Tibial artery (tissue), 4 donors: Measurements from ENCODE around the gene VPS13D.

ENCODE experiments used
- DNase-seq, 2 donors: peaks; one replicate each; pipeline ENCODE4 v3.0.0-alpha.2; 2019
- H3K27ac ChIP-seq, 2 donors: fragments of 200-600 bp; sonication (generic) in 1 of 2; 1 replicate in 1 of 2; 2 replicates in 1 of 2; pipeline ENCODE4 v1.5.1; 2018 to 2019; ENCODE audit warnings: mild to moderate bottlenecking in 1 of 2
- H3K27me3 ChIP-seq, 2 donors: fragments of 200-600 bp; sonication (generic) in 1 of 2; one replicate each; pipeline versions ENCODE4 v1.5.1 to v1.6.0; 2016 to 2019
- H3K36me3 ChIP-seq, 3 donors: fragments of 200-600 bp; sonication (generic) in 2 of 3; one replicate each; pipeline ENCODE4 v1.5.1; 2016 to 2019; ENCODE audit warnings: mild to moderate bottlenecking in 2 of 3
- H3K4me1 ChIP-seq, 4 donors: fragments of 200-600 bp; sonication (generic) in 2 of 4; 1 replicate in 3 of 4; 2 replicates in 1 of 4; pipeline ENCODE4 v1.5.1; 2016 to 2019
- H3K4me3 ChIP-seq, 2 donors: fragments of 200-600 bp; sonication (generic) in 1 of 2; 1 replicate in 1 of 2; 2 replicates in 1 of 2; pipeline ENCODE4 v1.5.1; 2018 to 2019; ENCODE audit warnings: mild to moderate bottlenecking in 2 of 2
- H3K9me3 ChIP-seq, 3 donors: fragments of 200-600 bp; sonication (generic) in 1 of 3; one replicate each; pipeline ENCODE4 v1.5.1; 2016 to 2019
- CTCF ChIP-seq, 2 experiments: fragments of 200-600 bp in 1 of 2; fragments of 450-650 bp in 1 of 2; IDR thresholded peaks; one replicate each; pipeline ENCODE4 v1.5.1; 2017 to 2019; ENCODE audit warnings: antibody characterized with exemption in 2 of 2, mild to moderate bottlenecking in 1 of 2, moderate library complexity in 1 of 2
- intact Hi-C: fragments of 100-400 bp; cut with DNase I; formaldehyde crosslinking; loops from one replicate; pipeline ENCODE4 v1.15.0; 2023; ENCODE audit warnings: low total_unique reads

Gene VPS13D

GRCh38 chr1:12204140-12204539 is 25.7 kb upstream of the VPS13D start:
- no peak overlapping the region for H3K4me3 ChIP-seq
- H3K27me3 ChIP-seq = peaks cover 0 to 10% of the 10 kb centered on the region in 2 donors
- no peak for DNase-seq
- H3K4me1 ChIP-seq = peaks cover 0 to 7% (median 0%) of the 10 kb centered on the region in 4 donors
- no peak for TF ChIP-seq CTCF (IDR thresholded peaks at IDR 0.05)
- intact Hi-C loops = loop anchor here (10.0 kb wide), 1 partner anchor 369 kb away; no protein-coding TSS in a partner anchor
- no peak overlapping the region for H3K27ac ChIP-seq
- H3K9me3 ChIP-seq = no peaks in the 10 kb centered on the region
- peaks cover 0 to 17% (median 0%) of the 10 kb centered on the region in 3 donors for H3K36me3 ChIP-seq

- TF ChIP-seq CTCF (IDR thresholded peaks at IDR 0.05) = no peak
- intact Hi-C loops = loop anchor here (10.0 kb wide), 1 partner anchor 370 kb away; no protein-coding TSS in a partner anchor
- H3K27me3 ChIP-seq = peaks cover 0 to 3% of the 10 kb centered on the region in 2 donors
- H3K36me3 ChIP-seq = peaks cover 0 to 17% (median 0%) of the 10 kb centered on the region in 3 donors
- H3K4me3 ChIP-seq = no peak overlapping the region
- no peak for DNase-seq
- H3K27ac ChIP-seq = no peak overlapping the region
- no peaks in the 10 kb centered on the region for H3K9me3 ChIP-seq
- peaks cover 0 to 9% (median 0%) of the 10 kb centered on the region in 4 donors for H3K4me1 ChIP-seq
Observed at GRCh38 chr1:12204754-12205658, 24.8 kb upstream of the VPS13D start.

- H3K27me3 ChIP-seq = peaks cover 0 to 2% of the 10 kb centered on the region in 2 donors
- no peaks in the 10 kb centered on the region for H3K9me3 ChIP-seq
- DNase-seq = no peak
- H3K4me1 ChIP-seq = peaks cover 0 to 9% (median 0%) of the 10 kb centered on the region in 4 donors
- H3K36me3 ChIP-seq = peaks cover 0 to 17% (median 0%) of the 10 kb centered on the region in 3 donors
- no peak overlapping the region for H3K4me3 ChIP-seq
- intact Hi-C loops = loop anchor here (10.0 kb wide), 1 partner anchor 371 kb away; no protein-coding TSS in a partner anchor
- no peak for TF ChIP-seq CTCF (IDR thresholded peaks at IDR 0.05)
- H3K27ac ChIP-seq = no peak overlapping the region
Observed at GRCh38 chr1:12206238-12206637, 23.6 kb upstream of the VPS13D start.

- Histone ChIP-seq H3K36me3 (peaks cover 0 to 11% (median 0%) of the 10 kb centered on the region in 3 donors), H3K4me1 (peaks cover 0 to 9% (median 0%) of the 10 kb centered on the region in 4 donors), H3K27ac (no peak overlapping the region), H3K9me3 (no peaks in the 10 kb centered on the region), H3K27me3 (peaks cover 0 to 4% of the 10 kb centered on the region in 2 donors), H3K4me3 (no peak overlapping the region)
- intact Hi-C loops = loop anchor here (10.0 kb wide), 1 partner anchor 372 kb away; no protein-coding TSS in a partner anchor
- DNase-seq = no peak
- no peak for TF ChIP-seq CTCF (IDR thresholded peaks at IDR 0.05)
Observed at GRCh38 chr1:12206792-12207424, 22.9 kb upstream of the VPS13D start.

- H3K27ac ChIP-seq = no peak overlapping the region
- H3K36me3 ChIP-seq = peaks cover 0 to 6% (median 0%) of the 10 kb centered on the region in 3 donors
- no peak overlapping the region for H3K4me3 ChIP-seq
- intact Hi-C loops = loop anchor here (2.0 to 10.0 kb wide), 2 partner anchors 83 to 373 kb away; no protein-coding TSS in a partner anchor
- no peak for TF ChIP-seq CTCF (IDR thresholded peaks at IDR 0.05)
- DNase-seq = no peak
- no peaks in the 10 kb centered on the region for H3K9me3 ChIP-seq
- H3K4me1 ChIP-seq = peaks cover 0 to 9% (median 0%) of the 10 kb centered on the region in 4 donors
- peaks cover 0 to 3% of the 10 kb centered on the region in 2 donors for H3K27me3 ChIP-seq
Observed at GRCh38 chr1:12208271-12208670, 21.6 kb upstream of the VPS13D start.
